Urothelium cell line (cell line): ENCODE data around the gene HYKK.
"Not testable (repeated sequence)": the region's sequence is repeated elsewhere in the genome, so short reads cannot be mapped to it uniquely, and the experiment has no call there.

Source experiments
- DNase-seq: peaks from one replicate; pipeline ENCODE4 v3.0.0; 2011; ENCODE audit warnings: low spot score, mixed read lengths
- FAIRE-seq: peaks from 2 replicates; lab custom pipeline; 2011; peaks lifted over from hg19 to GRCh38; lab: Jason Lieb, UNC

Gene HYKK

GRCh38 chr15:78539464-78540140 lies 32.2 kb downstream of the HYKK start:
- FAIRE-seq, DNase-seq: not testable (repeated sequence)

DNA sequence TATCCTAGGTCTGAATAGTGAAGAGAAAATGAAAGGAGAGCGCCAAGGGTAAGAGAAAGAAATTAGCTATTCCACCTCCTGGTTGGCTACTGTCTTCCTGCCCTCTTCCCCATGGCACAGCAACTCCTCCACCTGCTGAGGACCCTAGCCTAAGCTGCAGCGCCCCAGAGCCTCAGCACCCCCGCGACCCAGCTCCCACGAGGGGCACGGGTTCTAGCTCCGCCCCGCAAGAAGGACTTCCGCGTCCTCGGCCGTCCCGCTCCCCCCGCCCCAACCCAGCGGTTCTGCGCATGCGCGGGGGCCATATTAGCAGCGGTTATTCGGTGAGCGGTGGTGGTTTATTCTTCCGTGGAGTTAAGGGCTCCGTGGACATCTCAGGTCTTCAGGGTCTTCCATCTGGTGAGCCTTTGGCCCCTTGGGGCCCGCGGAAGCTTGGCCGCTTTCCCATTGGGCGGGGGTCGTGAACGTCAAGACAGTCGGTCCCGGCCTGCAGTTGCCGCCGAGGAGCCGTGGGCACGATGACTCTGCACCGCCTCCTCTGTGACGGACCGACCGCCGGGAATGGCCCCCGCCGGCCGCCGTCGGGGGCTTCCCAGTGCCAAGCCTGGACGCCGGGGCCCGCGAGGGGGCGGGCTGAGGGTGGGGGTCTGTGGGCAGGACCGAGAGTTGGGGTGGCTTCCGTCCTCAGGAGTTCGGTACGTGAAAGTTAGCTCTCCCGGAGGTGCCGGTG lies 32.9 kb downstream of the HYKK start, which contains the start of gene PSMA4:
TSS of gene PSMA4 (plus strand) at position 304 of the 730 bp plus-strand sequence. CDS start 1,484 bp downstream, outside the sequence.
- DNase-seq (peak; percentile 96), FAIRE-seq (no peak)

- FAIRE-seq (no peak), DNase-seq (peak; percentile 8)
Observed at GRCh38 chr15:78540871-78541743, 33.7 kb downstream of the HYKK start.

- DNase-seq, result no peak
- no peak for FAIRE-seq
Observed at GRCh38 chr15:78541744-78542034, 34.3 kb downstream of the HYKK start.

DNA sequence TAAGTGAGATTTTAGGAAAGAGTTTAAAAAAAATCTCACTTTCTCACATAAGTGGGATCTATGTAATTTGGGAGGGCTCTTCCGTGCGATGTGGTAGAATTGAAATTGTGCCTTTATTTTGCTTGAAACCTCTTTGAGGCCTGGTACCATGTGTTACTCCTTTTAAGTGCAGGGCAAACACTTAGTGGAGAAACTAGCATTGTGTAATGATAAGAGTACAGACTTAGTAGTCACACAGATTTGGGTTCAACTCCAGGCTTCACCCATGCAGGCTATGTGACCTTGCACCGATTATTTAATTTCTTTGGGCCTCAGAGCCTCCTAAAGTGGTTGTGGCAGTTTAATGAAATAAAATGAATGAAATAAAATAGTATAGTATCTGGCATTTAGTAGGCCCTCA lies 35.3 kb downstream of the HYKK start:
- FAIRE-seq (no peak), DNase-seq (no peak)

- FAIRE-seq, result no peak
- DNase-seq, result no peak
Observed at GRCh38 chr15:78550194-78550593, 42.8 kb downstream of the HYKK start.

- FAIRE-seq (no peak), DNase-seq (no peak)
Observed at GRCh38 chr15:78550815-78551214, 43.4 kb downstream of the HYKK start.

- DNase-seq (no peak), FAIRE-seq (no peak)
Observed at GRCh38 chr15:78551902-78552301, 44.5 kb downstream of the HYKK start.

DNA sequence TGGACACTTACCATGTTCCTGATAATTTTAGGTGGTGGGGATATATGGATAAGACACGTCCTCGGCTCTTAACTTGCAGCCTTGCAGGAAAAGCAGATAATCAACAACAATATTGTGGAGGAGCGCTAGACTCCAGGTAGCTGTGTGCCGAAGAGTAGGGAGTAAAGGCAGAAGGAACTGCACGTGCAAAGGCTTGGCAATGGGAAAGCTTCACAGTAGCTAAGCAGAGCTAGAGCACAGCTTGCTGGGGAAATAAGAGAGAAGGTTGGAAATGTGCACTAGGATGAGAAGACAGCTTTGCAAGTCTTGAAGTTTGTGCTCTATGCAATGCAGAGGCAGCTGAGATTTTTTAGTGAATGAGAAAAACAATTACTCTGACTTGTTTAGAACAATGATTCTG lies 45.2 kb downstream of the HYKK start:
- DNase-seq (no peak), FAIRE-seq (no peak)

DNA sequence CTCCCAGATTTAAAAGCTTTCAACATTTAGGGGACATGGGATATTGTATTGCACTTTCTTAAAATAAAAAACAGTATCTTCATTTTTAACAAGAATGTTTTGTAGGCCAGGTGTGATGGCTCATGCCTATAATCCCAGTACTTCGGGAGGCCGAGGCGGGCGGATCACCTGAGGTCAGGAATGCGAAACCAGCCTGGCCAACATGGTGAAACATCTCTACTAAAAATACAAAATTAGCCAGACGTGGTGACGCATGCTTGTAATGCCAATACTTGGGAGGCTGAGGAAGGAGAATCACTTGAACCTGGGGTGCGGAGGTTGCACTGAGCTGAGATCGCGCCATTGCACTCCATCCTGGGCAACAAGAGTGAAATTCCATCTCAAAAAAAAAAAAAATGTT lies 52.8 kb downstream of the HYKK start:
- not testable (repeated sequence) for FAIRE-seq

GRCh38 chr15:78561490-78561889 lies 54.1 kb downstream of the HYKK start:
- FAIRE-seq, result no peak
- no peak for DNase-seq

More for the DNA sequence above, 52.8 kb downstream of the HYKK start:
- not testable (repeated sequence) for DNase-seq

GRCh38 chr15:78563092-78563491 lies 55.7 kb downstream of the HYKK start:
- FAIRE-seq (no peak), DNase-seq (no peak)

GRCh38 chr15:78564743-78565096 lies 57.3 kb downstream of the HYKK start:
- DNase-seq (no peak), FAIRE-seq (no peak)

GRCh38 chr15:78565097-78565950 lies 57.9 kb downstream of the HYKK start, which contains the start of gene CHRNA5:
Gene CHRNA5, plus strand, starts transcription at chr15:78565520. Its CDS starts 200 bp downstream, at chr15:78565720.
- FAIRE-seq, result peak; percentile 37
- DNase-seq, result peak; percentile 90

DNA sequence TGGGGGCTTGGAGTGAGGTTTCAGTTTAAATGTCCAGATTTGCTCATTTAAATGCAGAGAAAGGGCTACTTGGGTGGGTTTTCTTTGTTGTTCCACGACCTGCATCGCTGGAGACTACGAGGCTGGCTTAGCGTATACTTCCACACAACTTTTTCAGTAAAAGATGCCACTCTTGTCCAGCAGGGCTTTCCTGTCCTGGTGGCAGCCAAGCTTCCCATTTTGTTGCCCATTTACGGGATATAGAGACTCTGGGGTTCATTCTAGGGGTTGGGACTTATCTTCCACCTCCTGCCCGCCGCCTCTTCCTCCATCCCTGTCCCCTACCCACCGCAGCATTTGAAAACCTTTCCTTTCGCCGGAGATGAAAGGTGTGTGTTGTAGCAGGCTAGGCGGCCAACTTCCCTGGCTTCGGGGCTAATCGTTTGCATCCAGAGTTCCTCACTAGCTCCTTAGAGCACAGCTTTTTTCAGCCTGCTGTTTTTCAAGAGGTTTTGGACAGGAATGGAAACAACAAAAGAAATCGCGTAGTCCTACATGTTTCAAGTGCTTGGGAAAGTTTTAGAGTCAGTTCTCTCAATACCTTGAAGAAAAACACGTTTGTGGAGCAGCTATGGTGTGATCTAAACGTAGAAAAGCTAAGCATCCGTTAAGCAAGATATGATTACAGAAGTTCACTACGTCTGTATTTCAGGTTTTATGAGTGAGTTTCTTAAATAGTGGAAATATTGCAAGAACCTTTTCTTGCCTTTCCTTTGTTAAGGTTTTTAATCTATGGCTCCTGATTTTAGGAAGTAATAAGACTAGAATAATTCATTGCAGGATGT lies 58.8 kb downstream of the HYKK start:
- DNase-seq, result peak; percentile 57
- peak; percentile 20 for FAIRE-seq

DNA sequence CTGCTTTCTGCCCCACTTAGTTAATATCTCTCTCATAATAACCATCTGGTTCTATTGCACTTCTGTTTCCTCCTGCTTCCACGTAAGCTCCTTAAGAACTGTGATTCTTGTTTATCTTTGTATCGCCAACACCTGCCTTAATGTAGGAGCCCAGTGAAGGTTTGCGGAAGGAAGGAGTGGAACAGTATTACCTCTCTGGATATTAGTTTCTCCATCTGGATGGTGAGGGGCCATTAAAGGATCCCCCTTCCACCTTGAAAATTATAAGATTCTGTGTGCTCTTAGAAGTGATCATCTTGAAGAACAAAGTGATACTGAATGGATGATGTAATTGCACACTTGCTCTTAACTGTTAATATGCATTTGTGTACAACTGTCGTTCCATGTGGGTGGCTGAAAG lies 60.2 kb downstream of the HYKK start:
- FAIRE-seq (no peak), DNase-seq (no peak)

GRCh38 chr15:78570710-78571109 lies 63.3 kb downstream of the HYKK start:
- no peak for FAIRE-seq

GRCh38 chr15:78571382-78571781 lies 64.0 kb downstream of the HYKK start:
- no peak for DNase-seq
- FAIRE-seq, result no peak

More at GRCh38 chr15:78570710-78571109, 63.3 kb downstream of the HYKK start:
- no peak for DNase-seq

- DNase-seq, result no peak
- FAIRE-seq, result no peak
Observed at GRCh38 chr15:78573416-78573815, 66.0 kb downstream of the HYKK start.

GRCh38 chr15:78574944-78575343 lies 67.6 kb downstream of the HYKK start:
- no peak for DNase-seq
- no peak for FAIRE-seq
